Left ventricle myocardium inferior (tissue), 1 donor: Measurements from ENCODE around the gene MRPL10. TPM values are rescaled to one million over a fixed set of nuclear protein-coding genes. Genes with fewer than 3 reads are reported as not detected.

Experiments used
- DNase-seq: peaks from one replicate; pipeline ENCODE4 v3.0.0-alpha.2; 2020
- H3K27ac ChIP-seq: fragments of 200-600 bp; replicated peaks from 2 replicates; pipeline ENCODE4 v1.8.0; 2021
- H3K27me3 ChIP-seq: fragments of 200-600 bp; 2 replicates; pipeline ENCODE4 v1.8.0; 2021; ENCODE audit warnings: low read depth
- H3K36me3 ChIP-seq: fragments of 200-600 bp; 2 replicates; pipeline ENCODE4 v1.8.0; 2021
- H3K4me1 ChIP-seq: fragments of 200-600 bp; 2 replicates; pipeline ENCODE4 v1.8.0; 2021
- H3K4me3 ChIP-seq: fragments of 200-600 bp; 2 replicates; pipeline ENCODE4 v1.8.0; 2021; ENCODE audit warnings: mild to moderate bottlenecking, moderate library complexity
- H3K9me3 ChIP-seq: fragments of 200-600 bp; replicated peaks from 2 replicates; pipeline ENCODE4 v1.8.0; 2021
- intact Hi-C: fragments of 100-400 bp; cut with micrococcal nuclease; formaldehyde crosslinking; loops from one replicate; pipeline ENCODE4 v1.11.0; 2022
- total RNA-seq: library from RNA; stranded (reverse); fragmentation: NEBNext Ultra II Directional; extraction: Animal tissue kit (Norgen Biotek cat#: 25700); gene quantifications from one replicate; pipeline ENCODE4 v1.2.1, GENCODE V29; 2021
- TF ChIP-seq, protein P1 (sequence below): fragments of 200-600 bp; IDR thresholded peaks from 2 replicates; pipeline ENCODE4 v1.8.0; 2021; ENCODE audit warnings: antibody characterized with exemption, mild to moderate bottlenecking, borderline replicate concordance
- donor health status: DM: no; HTN: yes; CAD: no; lungs with severe emphysema.

Gene MRPL10
- total RNA-seq, 1 donor from 2014 or later: 60.5 TPM

- TF ChIP-seq, protein P1, sequence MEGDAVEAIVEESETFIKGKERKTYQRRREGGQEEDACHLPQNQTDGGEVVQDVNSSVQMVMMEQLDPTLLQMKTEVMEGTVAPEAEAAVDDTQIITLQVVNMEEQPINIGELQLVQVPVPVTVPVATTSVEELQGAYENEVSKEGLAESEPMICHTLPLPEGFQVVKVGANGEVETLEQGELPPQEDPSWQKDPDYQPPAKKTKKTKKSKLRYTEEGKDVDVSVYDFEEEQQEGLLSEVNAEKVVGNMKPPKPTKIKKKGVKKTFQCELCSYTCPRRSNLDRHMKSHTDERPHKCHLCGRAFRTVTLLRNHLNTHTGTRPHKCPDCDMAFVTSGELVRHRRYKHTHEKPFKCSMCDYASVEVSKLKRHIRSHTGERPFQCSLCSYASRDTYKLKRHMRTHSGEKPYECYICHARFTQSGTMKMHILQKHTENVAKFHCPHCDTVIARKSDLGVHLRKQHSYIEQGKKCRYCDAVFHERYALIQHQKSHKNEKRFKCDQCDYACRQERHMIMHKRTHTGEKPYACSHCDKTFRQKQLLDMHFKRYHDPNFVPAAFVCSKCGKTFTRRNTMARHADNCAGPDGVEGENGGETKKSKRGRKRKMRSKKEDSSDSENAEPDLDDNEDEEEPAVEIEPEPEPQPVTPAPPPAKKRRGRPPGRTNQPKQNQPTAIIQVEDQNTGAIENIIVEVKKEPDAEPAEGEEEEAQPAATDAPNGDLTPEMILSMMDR: peak; percentile 46
- H3K9me3 ChIP-seq: no peaks in the 10 kb centered on the region
- peak; percentile 35 for DNase-seq
- peak within 1 kb of the TSS; percentile 62 for H3K4me3 ChIP-seq
- no peak within 1 kb of the TSS for H3K27ac ChIP-seq
- peaks cover 100% of the 10 kb centered on the region for H3K27me3 ChIP-seq
- intact Hi-C loops: no loop called here
- no peaks in the 10 kb centered on the region for H3K36me3 ChIP-seq
- H3K4me1 ChIP-seq: peaks cover 30% of the 10 kb centered on the region
These were observed 19.6 kb upstream of the MRPL10 start, which contains the start of gene SP6 for GRCh38 chr17:47850692-47851573. Gene SP6, minus strand, starts transcription at chr17:47851163. Its CDS starts 2,734 bp downstream, at chr17:47848429.

DNA sequence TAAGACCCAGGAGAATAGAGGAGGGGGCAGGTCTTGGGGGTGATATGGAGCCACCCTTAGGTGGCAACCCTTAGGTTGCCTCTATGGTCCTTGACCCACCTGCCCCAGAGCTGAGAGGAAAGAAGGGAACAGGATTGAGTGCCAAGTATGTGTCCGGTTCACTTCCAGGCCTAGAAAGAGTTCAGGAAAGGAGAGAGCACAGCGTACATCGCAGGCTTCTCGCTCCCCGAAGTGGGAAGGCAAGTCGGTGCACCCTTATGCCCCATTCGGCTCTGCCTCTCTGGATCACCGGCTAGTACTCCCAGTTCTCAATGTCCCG is 19.0 kb upstream of the MRPL10 start:
- Histone ChIP-seq H3K4me3 (peak overlapping the region; percentile 62), H3K9me3 (no peaks in the 10 kb centered on the region), H3K4me1 (peaks cover 30% of the 10 kb centered on the region), H3K36me3 (no peaks in the 10 kb centered on the region), H3K27me3 (peaks cover 100% of the 10 kb centered on the region), H3K27ac (no peak overlapping the region)
- intact Hi-C loops: no loop called here
- TF ChIP-seq, protein P1: no peak
- no peak for DNase-seq

DNA sequence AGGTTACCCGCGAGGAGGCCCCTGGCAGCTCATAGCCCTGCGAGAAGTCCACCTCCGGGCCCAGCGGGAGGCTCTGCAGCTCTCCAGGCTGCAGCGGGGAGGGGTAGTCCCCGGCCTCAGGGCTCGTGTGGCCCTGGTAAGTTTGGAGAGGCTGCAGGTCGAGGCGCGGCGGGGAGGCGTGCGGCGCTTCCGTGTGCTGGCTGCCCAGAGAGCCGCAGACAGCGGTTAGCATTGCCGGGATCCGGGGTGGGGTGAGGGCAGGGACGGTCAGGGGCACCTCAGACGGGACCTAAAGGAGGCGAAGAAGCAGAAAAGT is 16.8 kb upstream of the MRPL10 start:
- H3K4me1 ChIP-seq: peaks cover 30% of the 10 kb centered on the region
- H3K4me3 ChIP-seq: no peak overlapping the region
- TF ChIP-seq, protein P1: no peak
- peaks cover 97% of the 10 kb centered on the region for H3K27me3 ChIP-seq
- no peak for DNase-seq
- no peaks in the 10 kb centered on the region for H3K36me3 ChIP-seq
- intact Hi-C loops: loop anchor here (10.0 kb wide), 1 partner anchor 127 kb away; the partner anchor contains the start of gene CDK5RAP3
- no peak overlapping the region for H3K27ac ChIP-seq
- no peaks in the 10 kb centered on the region for H3K9me3 ChIP-seq

DNA sequence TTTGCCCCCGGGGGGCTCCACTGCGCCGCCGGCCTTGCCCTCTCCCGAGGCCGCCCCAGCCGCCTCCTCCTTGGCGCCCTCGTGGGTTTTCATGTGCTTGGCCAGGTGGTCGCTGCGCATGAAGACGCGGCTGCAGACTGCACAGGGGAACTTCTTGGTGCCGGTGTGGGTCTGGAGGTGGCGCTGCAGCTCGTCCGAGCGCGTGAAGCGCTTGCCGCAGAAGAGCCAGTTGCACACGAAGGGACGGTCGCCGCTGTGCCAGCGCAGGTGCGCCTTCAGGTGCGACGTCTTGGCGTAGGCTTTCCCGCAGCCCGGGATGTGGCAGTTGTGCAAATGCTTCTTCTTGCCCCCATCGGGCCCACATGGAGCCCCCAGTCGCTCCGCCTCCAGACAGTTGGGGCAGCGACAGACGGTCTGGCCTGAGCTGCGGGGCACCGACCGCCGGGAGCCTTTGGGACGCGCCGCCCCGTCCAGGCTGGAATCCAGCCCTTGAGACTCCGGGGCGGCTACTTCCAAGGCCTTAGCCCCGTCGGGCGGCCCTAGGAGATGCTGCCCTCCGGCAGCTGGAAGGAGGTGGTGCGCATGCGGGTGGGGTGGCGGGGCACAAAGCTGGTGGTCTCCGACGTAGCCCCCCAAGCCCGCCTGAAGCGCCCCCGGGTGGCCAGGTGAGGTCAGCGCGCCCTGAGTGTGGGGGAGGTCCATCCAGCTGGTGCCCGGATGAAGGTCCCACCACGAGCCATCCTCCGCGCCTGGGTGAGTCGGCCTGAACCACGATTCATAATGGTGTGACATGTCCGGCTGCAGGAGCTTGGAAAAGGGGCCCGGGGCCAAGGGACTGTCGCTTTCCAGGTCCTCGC is 16.2 kb upstream of the MRPL10 start:
- Histone ChIP-seq H3K4me1 (peaks cover 30% of the 10 kb centered on the region), H3K27me3 (peaks cover 91% of the 10 kb centered on the region), H3K4me3 (no peak overlapping the region), H3K36me3 (no peaks in the 10 kb centered on the region), H3K9me3 (no peaks in the 10 kb centered on the region), H3K27ac (no peak overlapping the region)
- intact Hi-C loops: loop anchor here (10.0 kb wide), 1 partner anchor 127 kb away; the partner anchor contains the start of gene CDK5RAP3
- no peak for DNase-seq
- TF ChIP-seq, protein P1: peak; percentile 38

- peaks cover 24% of the 10 kb centered on the region for H3K4me1 ChIP-seq
- H3K9me3 ChIP-seq: no peaks in the 10 kb centered on the region
- H3K4me3 ChIP-seq: no peak overlapping the region
- no peaks in the 10 kb centered on the region for H3K36me3 ChIP-seq
- TF ChIP-seq, protein P1: no peak
- intact Hi-C loops: loop anchor here (10.0 kb wide), 1 partner anchor 128 kb away; the partner anchor contains the start of gene CDK5RAP3
- no peak overlapping the region for H3K27ac ChIP-seq
- peaks cover 83% of the 10 kb centered on the region for H3K27me3 ChIP-seq
- DNase-seq: no peak
These were observed 15.5 kb upstream of the MRPL10 start for GRCh38 chr17:47846716-47847340.
